K562 (cell line): ENCODE measurements around the gene CEND1. TPM values are rescaled to one million over a fixed set of nuclear protein-coding genes. Genes with fewer than 3 reads are reported as not detected.
A peak's percentile ranks its signal among the peaks of the same experiment; 100 is the strongest.

Source experiments
- CAMTA2 ChIP-seq: fragments of 250-450 bp; sonication (Bioruptor Pico); conservative IDR thresholded peaks from 2 replicates; pipeline ENCODE4 v1.5.1; 2022
- EGR1 ChIP-seq: fragments of 450-650 bp; conservative IDR thresholded peaks from 2 replicates; pipeline ENCODE4 v1.6.1; 2017; ENCODE audit warnings: mild to moderate bottlenecking
- FOXJ3 ChIP-seq: sonication (generic); formaldehyde crosslinking; IDR thresholded peaks from 2 replicates; pipeline ENCODE4 v1.4.0; 2020; ENCODE audit warnings: mild to moderate bottlenecking, missing genetic modification reagents
- GTF2F1 ChIP-seq: IDR thresholded peaks from 2 replicates; pipeline ENCODE4 v1.6.1; 2011; ENCODE audit warnings: low read depth, low read length, improper control_type of control experiment
- GTF3C2 ChIP-seq: IDR thresholded peaks from 3 replicates; pipeline ENCODE4 v1.6.1; 2011; ENCODE audit warnings: borderline replicate concordance, mild to moderate bottlenecking, moderate library complexity; ENCODE audit not compliant: insufficient read length; ENCODE audit errors: extremely low read depth
- HNRNPLL ChIP-seq: fragments of 200-400 bp; formaldehyde crosslinking; IDR thresholded peaks from 2 replicates; pipeline ENCODE4 v1.6.1; 2017; ENCODE audit warnings: low read length, low read depth, mild to moderate bottlenecking; ENCODE audit not compliant: poor library complexity, severe bottlenecking
- HNRNPUL1 ChIP-seq: fragments of 200-400 bp; formaldehyde crosslinking; IDR thresholded peaks from 2 replicates; pipeline ENCODE4 v1.6.1; 2017; ENCODE audit warnings: low read length
- MECOM ChIP-seq: fragments of 250-450 bp; sonication (Bioruptor Pico); IDR thresholded peaks from 2 replicates; pipeline ENCODE4 v1.8.0; 2022; ENCODE audit warnings: inconsistent platforms
- PCBP1 ChIP-seq: fragments of 200-400 bp; formaldehyde crosslinking; IDR thresholded peaks from 2 replicates; pipeline ENCODE4 v1.6.1; 2018; ENCODE audit warnings: mild to moderate bottlenecking, low read depth, low read length; ENCODE audit not compliant: poor library complexity, severe bottlenecking
- ZBTB11 ChIP-seq, 3 experiments: fragments of 200-800 bp in 1 of 3; fragments of 250-450 bp in 1 of 3; fragments of 450-650 bp in 1 of 3; sonication (Bioruptor Pico) in 1 of 3; sonication (Bioruptor generic) in 1 of 3; formaldehyde crosslinking in 1 of 3; IDR thresholded peaks; 2 replicates each; pipeline versions ENCODE4 v1.6.1 to v1.8.0; 2016 to 2022; ENCODE audit warnings: mild to moderate bottlenecking in 2 of 3, missing genetic modification characterization in 2 of 3, missing compliant biosample characterization in 1 of 3, moderate library complexity in 1 of 3
- ZBTB17 ChIP-seq: fragments of 450-650 bp; formaldehyde crosslinking; IDR thresholded peaks from 2 replicates; pipeline ENCODE4 v1.4.0; 2020; ENCODE audit warnings: mild to moderate bottlenecking
- ZBTB49 ChIP-seq: sonication (generic); formaldehyde crosslinking; IDR thresholded peaks from 2 replicates; pipeline ENCODE4 v1.8.0; 2022; ENCODE audit warnings: missing genetic modification reagents, mild to moderate bottlenecking, borderline replicate concordance
- ZFX ChIP-seq: sonication (generic); formaldehyde crosslinking; IDR thresholded peaks from 2 replicates; pipeline ENCODE4 v1.8.0; 2022; ENCODE audit warnings: mild to moderate bottlenecking, missing genetic modification reagents, moderate library complexity
- ZKSCAN1 ChIP-seq: fragments of 150-350 bp; IDR thresholded peaks from 2 replicates; pipeline ENCODE4 v1.6.1; 2016; ENCODE audit warnings: low read depth, low read length
- ZNF583 ChIP-seq: fragments of 250-450 bp; sonication (Bioruptor Pico); IDR thresholded peaks from 2 replicates; pipeline ENCODE4 v1.4.0; 2020
- polyA plus RNA-seq, 8 experiments: library from polyadenylated mRNA; depleted of rRNA in 4 of 8; stranded (reverse) in 5 of 8; unstranded in 3 of 8; fragments of >200 nt; fragmentation: Nextera tagmentation in 2 of 8; fragmentation: Illumina TruSeq in 1 of 8; extraction: Ambion mirVana in 2 of 8; extraction: Trizol in 1 of 8; gene quantifications; 2 replicates each; pipeline versions ENCODE4 v1.2.1 to v1.2.3, GENCODE V29; 2011 to 2014; ENCODE audit warnings: inconsistent platforms in 1 of 8, missing spikeins in 1 of 8
- total RNA-seq, 7 experiments: library from RNA; depleted of rRNA in 6 of 7; stranded (reverse); fragments of >200 nt in 6 of 7; fragmentation: Illumina TruSeq in 2 of 7; extraction: Trizol in 2 of 7; gene quantifications; 2 replicates each; pipeline versions ENCODE4 v1.2.1 to v1.2.3, GENCODE V29; 2011 to 2021; ENCODE audit warnings: low replicate concordance in 1 of 7
- TF ChIP-seq, protein P1 (sequence below), 3 experiments: fragments of 200-800 bp in 1 of 3; sonication (Bioruptor generic) in 1 of 3; sonication (generic) in 1 of 3; formaldehyde crosslinking in 1 of 3; IDR thresholded peaks; 2 replicates each; pipeline versions ENCODE4 v1.6.1 to v1.8.0; 2016 to 2022; ENCODE audit warnings: mild to moderate bottlenecking in 2 of 3, missing compliant biosample characterization in 2 of 3, missing genetic modification characterization in 2 of 3, missing genetic modification reagents in 1 of 3

The CEND1 gene
- total and polyA plus RNA-seq, 9 of the 15 experiments (the other 6 are each of a cell fraction or from before 2014, with no cell fraction given) = 0.13 to 0.18 (median 0.16) TPM; not detected in 6

DNA sequence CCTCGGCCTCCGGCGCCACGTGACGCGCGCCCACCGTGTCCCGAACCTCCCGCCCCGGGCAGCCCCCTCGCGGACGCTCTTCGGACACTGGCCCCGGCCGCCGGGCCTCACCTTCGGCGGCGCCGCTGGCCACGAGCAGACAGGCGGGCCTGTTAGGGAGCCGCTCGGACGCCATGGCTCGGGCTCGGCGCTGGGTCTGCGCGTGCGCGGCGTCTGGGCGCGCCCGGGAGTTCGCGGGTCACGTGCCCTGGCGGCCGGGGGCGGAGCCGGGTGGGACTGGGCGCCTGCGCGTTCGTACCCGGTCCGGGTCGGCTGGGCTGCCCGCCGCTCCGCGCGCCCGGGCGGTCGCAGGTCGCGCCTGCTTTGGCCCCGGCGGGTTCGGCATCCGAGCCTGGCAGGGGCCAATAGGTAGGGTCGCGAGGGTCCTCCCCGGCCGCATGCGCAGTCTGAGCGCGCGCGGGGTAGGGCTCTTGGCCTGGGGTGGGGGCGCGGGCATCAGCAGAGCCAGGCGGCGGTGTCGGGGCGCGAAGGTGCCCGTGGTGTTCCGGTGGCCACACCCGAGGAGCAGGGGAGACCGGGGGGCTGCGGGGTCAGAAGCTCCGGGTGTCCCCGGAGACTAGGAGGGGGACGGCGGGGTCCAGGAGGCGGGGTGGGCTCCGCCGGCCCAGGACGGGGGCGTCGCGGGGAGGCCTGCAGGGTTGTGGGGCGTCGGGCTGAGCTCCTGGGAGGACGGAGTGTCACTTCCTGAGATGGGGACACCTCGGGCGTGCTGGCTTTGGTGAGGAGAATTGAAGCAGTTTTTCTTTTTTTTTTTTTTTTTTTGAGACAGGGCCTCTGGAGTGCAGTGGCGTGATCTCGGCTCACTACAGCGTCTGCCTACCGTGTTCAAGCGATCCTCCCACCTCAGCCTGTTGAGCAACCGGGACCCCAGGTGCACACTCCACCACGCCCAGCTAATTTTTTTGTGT is 12.3 kb downstream of the CEND1 start, which contains the start of gene GATD1 (continued):
- TF ChIP-seq ZKSCAN1 (no peak), MECOM (CRISPR knock-in tag) (no peak), FOXJ3 (CRISPR knock-in tag) (no peak), HNRNPUL1 (no peak), ZFX (CRISPR knock-in tag) (peak; percentile 58; the same call in 1 of the 2 replicates), GTF2F1 (no peak), CAMTA2 (CRISPR knock-in tag) (no peak), ZBTB49 (no peak), GTF3C2 (no peak), PCBP1 (peak; percentile 26), EGR1 (peak; percentile 64), HNRNPLL (no peak), ZBTB11 (CRISPR knock-in tag; IDR thresholded peaks at IDR 0.05) (peak in 1 of 3 experiments; percentile 63; a peak in 1 of 6 replicates), ZNF583 (CRISPR knock-in tag) (no peak), ZBTB17 (CRISPR knock-in tag) (no peak)
- TF ChIP-seq, protein P1, sequence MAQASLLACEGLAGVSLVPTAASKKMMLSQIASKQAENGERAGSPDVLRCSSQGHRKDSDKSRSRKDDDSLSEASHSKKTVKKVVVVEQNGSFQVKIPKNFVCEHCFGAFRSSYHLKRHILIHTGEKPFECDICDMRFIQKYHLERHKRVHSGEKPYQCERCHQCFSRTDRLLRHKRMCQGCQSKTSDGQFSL (CRISPR knock-in tag; IDR thresholded peaks at IDR 0.05) = no peak
- TF ChIP-seq, protein P1 (tag; IDR thresholded peaks at IDR 0.05) = no peak
